GM18520 (cell line): ENCODE data around the gene STAU1.
A peak's percentile ranks its signal among the peaks of the same experiment; 100 is the strongest.
"Not testable (repeated sequence)": the region's sequence is repeated elsewhere in the genome, so short reads cannot be mapped to it uniquely, and the experiment has no call there.

ENCODE experiments used
- ATAC-seq: cut with Tn5 transposase; IDR thresholded peaks from one replicate; pipeline ENCODE4 v1.9.1; 2021; ENCODE audit not compliant: unreplicated experiment

STAU1 gene

DNA sequence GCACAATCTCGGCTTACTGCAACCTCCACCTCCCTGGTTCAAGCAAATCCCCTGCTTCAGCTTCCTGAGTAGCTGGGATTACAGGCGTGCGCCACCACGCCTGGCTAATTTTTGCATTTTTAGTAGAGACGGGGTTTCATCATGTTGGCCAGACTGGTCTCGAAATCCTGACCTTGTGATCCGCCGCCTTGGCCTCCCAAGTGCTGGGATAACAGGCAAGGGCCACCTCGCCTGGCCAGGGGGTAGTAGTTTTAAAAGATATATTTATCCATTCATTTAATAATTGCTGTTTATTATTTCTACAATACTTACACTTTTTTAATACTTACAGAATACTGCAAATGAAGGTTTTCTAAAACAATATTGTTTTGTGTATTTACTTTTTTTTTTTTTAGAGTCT lies 15.6 kb upstream of the STAU1 start:
- no peak for ATAC-seq

DNA sequence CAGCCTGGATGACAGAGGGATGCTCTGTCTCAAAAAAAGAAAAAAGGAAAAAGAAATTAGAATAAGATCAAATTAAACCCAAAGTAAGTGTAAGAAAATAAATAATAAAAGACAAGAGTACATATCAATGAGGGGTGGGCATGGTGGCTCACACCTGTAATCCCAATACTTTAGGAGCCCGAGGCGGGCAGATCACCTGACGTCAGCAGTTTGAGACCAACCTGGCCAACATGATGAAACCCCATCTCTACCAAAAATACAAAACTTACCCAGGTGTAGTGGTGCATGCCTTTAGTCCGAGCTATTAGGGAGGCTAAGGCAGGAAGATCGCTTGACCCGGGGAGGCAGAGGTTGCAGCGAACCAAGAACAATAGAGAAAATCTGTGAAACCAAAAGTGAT lies 14.9 kb upstream of the STAU1 start:
- ATAC-seq: no peak

DNA sequence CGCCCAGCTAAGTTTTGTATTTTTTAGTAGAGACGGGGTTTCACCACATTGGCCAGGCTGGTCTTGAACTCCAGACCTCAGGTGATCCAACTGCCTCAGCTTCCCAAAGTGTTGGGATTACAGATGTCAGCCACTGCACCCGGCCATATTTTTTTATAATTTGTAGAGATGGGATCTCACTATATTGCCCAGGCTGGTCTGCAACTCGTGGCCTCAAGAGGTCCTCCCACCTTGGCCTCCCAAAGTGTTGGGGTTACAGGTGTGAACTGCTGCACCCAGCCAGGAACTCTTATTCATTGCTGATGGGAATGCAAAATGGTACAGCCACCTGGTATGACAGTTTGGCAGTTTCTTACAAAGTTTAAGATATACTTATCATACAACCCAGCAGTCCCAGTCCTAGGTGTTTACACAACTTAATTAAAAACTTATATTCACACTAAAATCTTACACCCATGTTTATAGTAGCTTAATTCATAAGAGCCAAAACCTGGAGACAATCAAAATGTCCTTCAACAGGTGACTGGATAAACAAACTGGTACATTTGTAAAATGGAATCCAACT lies 11.7 kb upstream of the STAU1 start:
- no peak for ATAC-seq

DNA sequence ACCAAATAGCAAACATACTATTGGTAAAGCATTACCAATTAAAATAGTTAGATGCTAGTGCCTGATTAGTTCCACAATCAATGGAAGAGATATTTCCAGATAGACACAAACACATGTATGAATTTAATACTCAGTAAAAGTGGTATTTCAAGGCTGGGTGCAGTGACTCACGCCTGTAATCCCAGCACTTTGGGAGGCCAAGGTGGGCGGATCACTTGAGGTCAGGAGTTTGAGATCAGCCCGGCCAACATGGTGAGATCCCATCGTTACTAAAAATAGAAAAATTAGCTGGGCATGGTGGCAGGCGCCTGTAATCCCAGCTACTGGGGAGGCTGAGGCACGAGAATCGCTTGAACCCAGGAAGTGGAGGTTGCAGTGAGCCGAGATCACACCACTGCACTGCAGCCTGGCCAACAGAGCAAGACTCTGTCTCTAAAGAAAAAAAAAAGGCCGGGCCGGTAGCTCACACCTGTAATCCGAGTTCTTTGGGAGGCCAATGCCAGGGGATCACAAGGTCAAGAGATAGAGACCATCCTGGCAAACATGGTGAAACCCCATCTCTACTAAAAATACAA lies 4.9 kb upstream of the STAU1 start:
- ATAC-seq: not testable (repeated sequence)

DNA sequence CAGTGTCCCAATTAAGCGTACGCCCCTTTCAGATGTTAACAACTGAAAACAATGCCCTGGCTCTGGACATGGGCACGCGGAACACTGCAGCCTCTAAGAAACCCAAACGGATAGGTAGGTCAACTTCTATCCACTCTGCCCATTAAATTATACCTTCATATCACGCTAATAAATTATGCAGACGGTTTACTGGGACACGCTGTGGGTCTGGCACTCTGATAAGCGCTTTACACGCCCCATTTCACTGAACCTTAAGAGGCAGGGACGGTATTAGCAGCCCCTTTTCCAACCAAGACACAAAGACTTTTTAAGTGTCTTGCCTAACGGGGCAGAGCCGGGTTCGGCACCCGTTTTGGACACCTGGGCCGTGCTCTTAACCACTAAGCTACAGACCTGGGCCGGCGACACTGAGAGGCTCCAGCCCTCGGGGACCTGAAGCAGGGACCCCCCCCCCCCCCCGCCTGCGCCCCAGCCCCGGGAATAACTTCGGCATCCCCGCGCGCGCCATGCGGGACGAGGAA lies 744 bp downstream of the STAU1 start:
- ATAC-seq: no peak

DNA sequence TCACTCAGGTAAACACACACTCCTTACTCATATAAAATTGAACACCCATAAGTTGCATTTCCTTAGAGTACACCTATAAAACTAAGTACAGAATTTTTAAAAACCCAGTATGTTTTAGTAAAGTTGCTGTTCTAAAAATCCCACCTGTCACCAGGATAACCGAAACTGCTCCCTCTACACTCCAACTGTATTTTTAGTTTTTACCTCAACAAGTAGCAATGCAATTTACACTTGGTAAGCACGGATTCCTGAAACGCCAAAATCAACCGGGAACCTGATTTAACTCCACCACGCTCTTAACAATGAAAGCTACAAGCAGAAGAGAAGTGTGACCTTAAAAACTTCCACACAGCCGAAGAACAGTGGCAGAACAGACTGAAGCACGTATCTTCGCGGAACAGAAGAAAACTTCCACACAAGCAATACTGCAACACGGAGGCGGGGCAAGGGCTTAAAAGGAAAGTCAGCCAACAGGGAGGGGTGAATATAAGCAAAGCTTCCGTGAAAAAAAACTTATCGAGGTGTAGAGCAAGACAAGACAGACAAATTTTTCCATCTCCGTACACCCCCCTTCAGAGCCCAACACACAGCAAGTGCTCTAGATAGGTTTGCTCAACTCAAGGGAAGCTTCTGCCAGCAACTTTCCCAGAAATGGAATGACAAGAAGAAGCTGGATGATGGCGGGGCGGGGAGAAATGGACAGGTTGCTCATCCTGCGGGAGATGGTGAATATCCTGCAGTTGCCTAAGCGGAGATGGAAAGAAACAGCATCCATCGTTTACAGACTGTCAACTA lies 1.4 kb downstream of the STAU1 start:
- no peak for ATAC-seq

DNA sequence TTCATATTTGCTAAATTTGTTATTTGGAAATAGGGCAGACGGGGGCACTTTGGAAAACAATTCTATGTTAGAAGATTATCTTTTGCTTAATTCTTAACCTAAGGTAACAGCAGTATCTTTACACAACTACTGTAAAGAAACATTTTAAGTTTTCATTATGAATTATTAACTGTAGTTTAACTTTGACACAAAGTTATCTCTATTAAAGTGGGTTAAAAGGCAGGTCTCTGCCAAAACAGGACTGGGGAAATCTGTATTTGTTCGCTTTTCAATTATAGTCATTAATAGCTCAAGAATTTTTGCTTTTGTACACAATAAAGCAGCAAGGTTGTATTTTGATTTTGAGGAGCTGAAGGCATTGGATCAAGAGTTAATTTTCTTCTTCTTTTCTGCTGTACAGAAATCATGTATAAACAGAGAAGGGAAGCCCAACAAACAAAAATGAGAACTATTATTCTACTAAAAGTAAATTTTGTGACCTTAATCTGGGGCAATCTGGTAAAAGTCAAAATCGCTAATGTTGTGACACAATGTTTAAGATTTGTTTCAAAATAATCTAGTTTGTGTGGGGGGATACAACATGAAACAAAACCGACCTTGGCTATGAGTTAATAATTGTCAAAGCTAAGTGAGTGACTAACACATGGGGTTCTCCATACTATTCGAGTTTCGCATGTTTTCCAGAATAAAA lies 2.9 kb downstream of the STAU1 start:
- ATAC-seq: no peak

DNA sequence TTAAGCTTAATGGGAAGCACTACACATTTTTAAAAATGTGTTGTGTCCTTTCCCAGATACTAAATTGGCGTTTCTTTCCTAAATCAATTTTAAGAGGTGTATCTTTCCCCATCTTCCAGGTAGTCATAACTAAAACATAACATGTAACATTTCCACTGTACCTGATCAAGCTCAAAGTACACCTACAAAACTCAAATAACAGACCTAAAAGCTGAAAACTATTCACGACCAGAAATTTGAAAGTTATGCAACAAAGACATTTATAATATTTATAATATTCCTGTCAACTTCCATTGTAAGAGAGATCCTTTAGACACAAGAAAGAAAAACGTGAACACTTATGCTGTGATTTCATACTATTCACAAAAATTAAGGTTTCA lies 3.5 kb downstream of the STAU1 start:
- ATAC-seq: no peak

DNA sequence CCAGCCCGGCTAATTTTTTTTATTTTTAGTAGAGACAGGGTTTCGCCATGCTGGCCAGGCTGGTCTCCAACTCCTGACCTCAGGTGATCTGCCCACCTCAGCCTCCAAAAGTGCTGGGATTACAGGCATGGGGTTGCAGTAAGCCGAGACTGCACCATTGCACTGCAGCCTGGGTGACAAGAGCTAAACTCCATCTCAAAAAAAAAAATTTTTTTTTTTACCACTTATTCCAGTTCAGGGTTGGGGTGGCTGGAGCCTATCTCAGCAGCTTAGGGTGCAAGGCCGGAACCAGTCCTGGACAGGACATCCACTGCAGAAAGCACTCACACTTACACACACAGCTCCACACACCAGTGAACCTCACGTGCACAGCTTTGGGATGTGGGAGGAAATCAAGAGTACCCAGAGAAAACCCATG lies 4.0 kb downstream of the STAU1 start:
- not testable (repeated sequence) for ATAC-seq

DNA sequence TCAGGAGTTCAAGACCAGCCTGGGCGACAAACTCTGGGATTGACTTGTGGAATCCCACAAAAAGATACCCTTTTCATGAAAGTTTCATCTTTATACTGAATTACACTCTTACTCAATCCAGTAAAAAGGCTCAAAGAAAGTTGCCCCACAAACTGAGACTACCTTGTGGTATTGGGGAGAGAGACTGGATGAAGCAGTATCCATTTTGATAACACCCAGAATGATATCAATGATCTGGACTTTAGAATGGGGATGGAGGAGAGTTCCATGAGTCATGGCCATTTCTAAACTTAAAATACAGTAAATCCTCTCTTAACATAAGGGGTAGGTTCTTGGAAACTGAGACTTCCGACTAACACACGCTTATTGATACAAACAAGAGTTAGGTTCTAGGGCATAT lies 4.7 kb downstream of the STAU1 start:
- no peak for ATAC-seq

DNA sequence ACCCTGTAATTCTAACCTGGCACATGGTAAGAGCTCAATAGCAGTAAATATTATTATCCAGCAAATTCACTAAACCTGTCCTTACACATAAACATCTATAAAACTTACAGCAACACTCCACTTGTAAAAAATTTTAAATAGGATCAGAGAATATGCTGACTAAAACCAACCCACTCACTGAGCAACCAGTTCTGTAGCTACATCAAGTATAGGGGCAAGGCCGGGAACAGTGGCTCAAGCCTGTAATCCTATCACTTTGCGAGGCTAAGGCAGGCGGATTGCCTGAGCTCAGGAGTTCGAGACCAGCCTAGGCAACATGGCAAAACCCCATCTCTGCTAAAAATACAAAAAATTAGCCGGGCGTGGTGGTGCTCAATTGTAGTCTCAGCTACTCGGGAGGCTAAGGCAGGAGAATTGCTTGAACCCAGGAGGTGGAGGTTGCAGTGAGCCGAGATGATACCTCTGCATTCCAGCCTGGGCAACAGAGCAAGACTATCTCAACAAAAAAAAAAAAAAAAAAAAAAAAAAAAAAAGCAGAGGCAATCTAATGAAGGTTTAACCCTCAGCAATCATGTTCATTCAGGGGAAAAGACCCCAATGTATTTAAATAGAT lies 6.8 kb downstream of the STAU1 start:
- no peak for ATAC-seq

DNA sequence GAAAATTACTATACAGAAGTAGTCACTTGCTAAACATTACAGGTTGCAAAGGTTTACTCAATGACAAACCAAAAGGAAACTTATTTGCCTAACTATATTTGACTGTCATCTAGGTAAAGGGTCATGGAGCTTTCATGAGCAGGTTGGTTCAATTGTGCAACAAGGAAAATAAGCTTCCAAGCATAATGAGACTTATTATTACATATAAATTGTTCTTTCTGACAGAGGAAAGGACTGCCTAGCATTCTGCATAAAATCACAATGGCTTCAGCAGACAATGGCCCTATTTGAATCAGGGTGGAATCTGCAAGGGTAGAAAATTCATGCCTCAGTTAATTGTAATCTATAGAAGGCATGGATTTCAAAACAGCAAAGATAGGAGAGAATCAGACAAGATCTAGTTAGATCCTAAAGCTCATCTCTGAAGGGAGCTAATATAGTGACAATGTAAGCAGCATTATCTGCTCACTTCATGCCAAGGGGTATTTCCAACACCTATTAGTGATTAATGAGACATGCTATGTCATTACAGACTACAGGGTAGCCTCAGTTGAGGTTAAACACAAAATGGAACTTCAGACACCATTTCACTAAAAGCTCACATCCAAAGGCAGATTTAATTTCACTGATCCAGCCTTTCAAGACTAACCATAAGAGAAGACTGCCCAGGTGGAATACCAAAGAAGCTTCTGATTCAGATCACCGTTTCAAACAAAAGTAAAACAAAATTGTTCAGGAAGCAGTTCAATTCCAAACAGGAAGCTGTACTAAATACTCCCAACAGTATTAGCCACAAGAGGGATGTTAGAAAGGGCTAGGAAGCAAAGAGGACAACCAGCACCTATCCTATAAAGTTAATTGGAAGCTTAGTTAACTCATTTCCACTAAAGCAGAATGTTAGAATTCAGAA lies 8.5 kb downstream of the STAU1 start:
- peak; percentile 72 for ATAC-seq

DNA sequence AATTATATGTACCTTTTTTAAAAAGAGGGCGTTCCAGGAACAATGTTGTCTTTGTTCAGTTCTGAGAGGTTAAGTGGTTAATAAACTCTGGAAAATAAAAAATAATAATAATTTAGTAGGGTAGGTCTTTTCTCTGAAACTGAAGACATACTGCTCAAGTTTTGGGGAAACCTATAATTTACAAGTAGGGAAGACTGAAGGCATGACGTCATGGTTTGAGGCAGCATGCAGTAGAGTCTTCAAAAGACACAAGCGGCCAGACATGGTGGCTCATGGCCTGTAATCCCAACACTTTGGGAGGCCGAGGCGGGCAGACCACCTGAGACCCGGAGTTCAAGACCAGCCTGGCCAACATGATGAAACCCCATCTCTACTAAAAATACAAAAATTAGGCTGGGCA lies 14.0 kb downstream of the STAU1 start:
- ATAC-seq: no peak

DNA sequence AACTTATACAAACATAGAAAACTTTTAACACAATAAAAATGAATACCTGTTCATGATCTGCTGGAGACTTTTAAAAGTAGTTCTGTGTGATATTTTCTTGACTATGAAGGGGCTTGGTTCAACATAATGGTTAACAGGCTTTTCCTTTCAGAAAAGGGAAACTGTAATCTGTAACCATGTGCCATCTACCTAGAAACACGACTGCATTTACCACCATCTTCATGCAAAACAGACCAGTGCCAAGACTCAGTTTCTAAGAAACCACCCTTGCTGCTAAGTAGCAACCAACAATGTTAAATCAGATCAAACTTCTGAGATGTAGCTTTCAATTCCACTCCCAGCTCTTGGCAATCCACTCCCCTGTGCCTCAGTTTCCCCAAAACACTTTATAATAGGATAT lies 15.7 kb downstream of the STAU1 start:
- no peak for ATAC-seq

DNA sequence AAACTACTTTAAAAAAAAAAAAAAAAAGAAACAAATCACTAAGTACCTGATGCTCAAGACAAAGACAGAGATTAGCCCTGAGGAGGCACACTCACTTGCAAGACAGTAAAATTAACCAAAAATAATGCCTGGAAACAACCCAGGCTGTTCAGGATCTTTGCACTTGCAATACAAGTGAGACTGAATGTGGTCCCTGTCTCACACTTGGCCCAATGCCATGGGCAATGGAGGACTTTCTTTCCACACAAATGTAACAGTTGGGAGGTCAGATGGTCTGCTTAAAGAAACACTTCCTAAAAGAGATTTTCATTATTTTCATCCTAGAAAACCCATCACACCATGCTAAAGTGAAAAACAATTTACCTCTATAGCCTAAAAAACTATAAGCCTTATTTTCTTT lies 16.2 kb downstream of the STAU1 start:
- no peak for ATAC-seq

DNA sequence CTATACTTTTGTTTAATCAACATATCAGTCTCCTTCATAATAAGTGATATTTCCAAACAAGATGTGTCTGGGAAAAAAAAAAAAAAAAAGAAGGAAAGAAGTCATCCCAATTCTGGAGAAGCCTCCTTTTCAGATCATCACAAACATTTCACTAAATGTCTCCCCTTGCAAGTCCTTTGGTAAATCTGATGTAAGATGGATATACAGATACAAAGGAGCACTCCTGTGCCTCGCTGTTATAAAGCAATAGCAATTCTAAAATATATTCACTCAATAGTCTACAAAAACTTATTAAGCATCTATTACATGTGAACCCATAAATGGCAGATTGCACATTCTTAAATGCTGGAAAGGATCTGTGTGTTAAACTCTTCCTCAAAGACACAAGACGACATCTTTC lies 17.4 kb downstream of the STAU1 start:
- ATAC-seq: no peak

DNA sequence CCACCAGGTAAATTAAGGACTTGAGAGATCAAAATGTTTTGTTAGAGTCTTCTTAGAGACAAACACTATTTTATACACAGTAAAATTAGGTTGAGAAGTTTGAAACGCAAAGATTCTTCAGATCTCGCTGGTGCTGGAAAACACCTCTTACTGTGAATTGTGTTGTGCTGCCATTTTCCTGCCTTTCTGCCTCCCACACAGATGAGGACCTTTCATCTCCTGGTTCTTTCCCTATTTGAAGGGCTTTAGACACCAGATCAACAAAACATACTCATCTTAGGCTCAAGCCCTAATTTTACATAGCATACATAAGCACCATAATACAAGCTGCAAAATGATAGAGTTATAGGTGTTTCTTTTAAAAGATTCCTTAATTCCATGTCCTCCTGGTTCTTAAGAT lies 18.6 kb downstream of the STAU1 start:
- ATAC-seq: no peak

DNA sequence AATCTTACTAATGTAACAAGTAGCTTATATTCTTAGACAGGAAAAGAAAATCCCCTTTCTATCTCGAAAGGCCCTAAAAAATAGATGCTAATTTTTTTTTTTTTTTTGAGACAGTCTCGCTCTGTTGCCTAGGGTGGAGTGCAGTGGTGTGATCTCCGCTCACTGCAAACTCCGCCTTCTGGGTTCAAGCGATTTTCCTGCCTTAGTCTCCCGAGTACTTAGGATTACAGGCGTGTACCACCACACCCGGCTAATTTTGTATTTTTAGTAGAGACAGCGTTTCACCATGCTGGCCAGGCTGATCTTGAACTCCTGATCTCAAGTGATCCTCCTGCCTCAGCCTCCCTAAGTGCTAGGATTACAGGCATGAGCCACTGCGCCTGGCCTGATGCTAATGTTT lies 19.3 kb downstream of the STAU1 start:
- ATAC-seq: not testable (repeated sequence)

DNA sequence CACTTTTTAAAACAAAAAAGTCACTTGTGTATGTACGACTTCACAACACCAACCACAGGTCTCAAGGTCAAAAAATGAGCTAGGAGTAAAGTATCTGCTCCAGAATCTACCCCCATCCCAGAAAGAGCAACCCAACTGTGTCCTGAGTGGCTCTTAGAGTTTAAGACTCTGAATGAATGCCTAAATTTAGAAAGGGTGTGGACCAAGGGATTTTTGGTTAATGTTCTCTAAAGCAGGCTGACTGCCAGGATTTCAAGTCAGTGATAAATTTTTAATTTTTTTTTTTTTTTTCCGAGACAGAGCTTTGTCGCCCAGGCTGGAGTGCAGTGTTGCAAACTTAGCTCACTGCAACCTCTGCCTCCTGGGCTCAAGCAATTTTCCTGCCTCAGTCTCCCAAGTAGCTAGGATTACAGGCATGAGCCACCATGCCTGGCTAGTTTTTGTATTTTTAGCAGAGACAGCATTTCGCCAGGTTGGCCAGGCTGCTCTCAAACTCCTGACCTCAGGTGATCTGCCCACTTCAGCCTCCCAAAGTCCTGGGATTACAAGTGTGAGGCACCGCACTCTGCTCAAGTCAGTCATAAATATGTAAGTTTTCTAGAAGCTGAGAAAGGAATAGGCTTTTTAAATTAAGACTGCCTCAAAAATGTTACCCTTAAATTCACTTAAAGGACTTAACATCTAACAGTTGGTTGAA lies 20.2 kb downstream of the STAU1 start:
- no peak for ATAC-seq
